ENCODE measurements around the gene ABLIM3. TPM values are rescaled to one million over a fixed set of nuclear protein-coding genes. Genes with fewer than 3 reads are reported as not detected.

The ABLIM3 gene
- polyA plus RNA-seq, 1 donor (not counting 4 experiments of a cell fraction or from before 2014, with no cell fraction given) = 7.9 TPM

GRCh38 chr5:149162401-149163084, 21.2 kb downstream of the ABLIM3 start:
- Histone ChIP-seq H4K20me1 (ENCODE audit: control insufficient read depth, extremely low read depth, insufficient read depth, low read length) (no peaks in the 10 kb centered on the region), H3K4me3 (ENCODE audit: control insufficient read depth in 2 of 3, extremely low read depth in 1 of 3, insufficient read depth in 2 of 3, low read depth in 1 of 3, low read length in 3 of 3) (no peak overlapping the region), H3K79me2 (ENCODE audit: control insufficient read depth, insufficient read depth, low read length) (no peaks in the 10 kb centered on the region), H3K9ac (ENCODE audit: control insufficient read depth, extremely low read depth, insufficient read depth, low read length) (no peak overlapping the region), H3K4me1 (ENCODE audit: control insufficient read depth, extremely low read depth, insufficient read depth, low read length) (peaks cover 5% of the 10 kb centered on the region), H3K36me3 (ENCODE audit: control insufficient read depth in 2 of 2, extremely low read depth in 1 of 2, insufficient read depth in 2 of 2, low read length in 2 of 2) (no peaks in the 10 kb centered on the region), H3K27ac (ENCODE audit: control insufficient read depth, insufficient read depth, low read length) (no peak overlapping the region), H3K27me3 (ENCODE audit: control insufficient read depth, extremely low read depth, insufficient read depth, low read length) (no peaks in the 10 kb centered on the region), H3K9me3 (ENCODE audit: control insufficient read depth, low read depth, low read length) (no peaks in the 10 kb centered on the region), H3K4me2 (ENCODE audit: control insufficient read depth, extremely low read depth, insufficient read depth, low read depth, low read length) (no peak overlapping the region), H3K9me1 (ENCODE audit: control insufficient read depth, extremely low read depth, insufficient read depth, low read length) (no peaks in the 10 kb centered on the region), H2AFZ (ENCODE audit: control insufficient read depth, low read length) (no peak overlapping the region)
- no peak for TF ChIP-seq EZH2 (IDR thresholded peaks at IDR 0.05; ENCODE audit: low read length)
- no peak for TF ChIP-seq CTCF (optimal IDR thresholded peaks at IDR 0.05 in 1 of 3, IDR thresholded peaks at IDR 0.05 in 1 of 3, conservative IDR thresholded peaks at IDR 0.05 in 1 of 3; ENCODE audit: extremely low read depth in 1 of 3, insufficient read depth in 2 of 3, low read length in 3 of 3)
- FAIRE-seq (no peak), DNase-seq (ENCODE audit: low read depth, low spot score) (no peak)
- dilution Hi-C loops (cut with MboI; ENCODE audit: extremely low pct_ligation_motif_present, low sequenced_read_pairs) = no loop called here

- FAIRE-seq = no peak
Measured at GRCh38 chr5:149164731-149165130, 23.4 kb downstream of the ABLIM3 start.

More at GRCh38 chr5:149164731-149165130, 23.4 kb downstream of the ABLIM3 start:
- Histone ChIP-seq H3K4me3 (ENCODE audit: control insufficient read depth in 2 of 3, extremely low read depth in 1 of 3, insufficient read depth in 2 of 3, low read depth in 1 of 3, low read length in 3 of 3) (no peak overlapping the region), H4K20me1 (ENCODE audit: control insufficient read depth, extremely low read depth, insufficient read depth, low read length) (no peaks in the 10 kb centered on the region), H3K27ac (ENCODE audit: control insufficient read depth, insufficient read depth, low read length) (no peak overlapping the region), H2AFZ (ENCODE audit: control insufficient read depth, low read length) (no peak overlapping the region), H3K9me3 (ENCODE audit: control insufficient read depth, low read depth, low read length) (no peaks in the 10 kb centered on the region), H3K79me2 (ENCODE audit: control insufficient read depth, insufficient read depth, low read length) (no peaks in the 10 kb centered on the region), H3K27me3 (ENCODE audit: control insufficient read depth, extremely low read depth, insufficient read depth, low read length) (no peaks in the 10 kb centered on the region), H3K4me2 (ENCODE audit: control insufficient read depth, extremely low read depth, insufficient read depth, low read depth, low read length) (no peak overlapping the region), H3K9me1 (ENCODE audit: control insufficient read depth, extremely low read depth, insufficient read depth, low read length) (no peaks in the 10 kb centered on the region), H3K4me1 (ENCODE audit: control insufficient read depth, extremely low read depth, insufficient read depth, low read length) (peaks cover 5% of the 10 kb centered on the region), H3K9ac (ENCODE audit: control insufficient read depth, extremely low read depth, insufficient read depth, low read length) (no peak overlapping the region), H3K36me3 (ENCODE audit: control insufficient read depth in 2 of 2, extremely low read depth in 1 of 2, insufficient read depth in 2 of 2, low read length in 2 of 2) (no peaks in the 10 kb centered on the region)
- no peak for DNase-seq (ENCODE audit: low read depth, low spot score)
- TF ChIP-seq CTCF (optimal IDR thresholded peaks at IDR 0.05 in 1 of 3, IDR thresholded peaks at IDR 0.05 in 1 of 3, conservative IDR thresholded peaks at IDR 0.05 in 1 of 3; ENCODE audit: extremely low read depth in 1 of 3, insufficient read depth in 2 of 3, low read length in 3 of 3) = no peak
- TF ChIP-seq EZH2 (IDR thresholded peaks at IDR 0.05; ENCODE audit: low read length) = no peak
- dilution Hi-C loops (cut with MboI; ENCODE audit: extremely low pct_ligation_motif_present, low sequenced_read_pairs) = no loop called here
